B cell (primary cell): ENCODE results near the gene NEK11. TPM values are rescaled to one million over a fixed set of nuclear protein-coding genes. Genes with fewer than 3 reads are reported as not detected.

Experiments used
- ATAC-seq: fragments of 200-7000 bp; cut with Tn5 transposase; one replicate; pipeline ENCODE4 v1.10.0; 2021; ENCODE audit warnings: low read depth, mild to moderate bottlenecking, moderate number of reproducible peaks, moderate library complexity
- CTCF ChIA-PET: fragments of 350-600 bp; sonication (Branson Sonifier 250); formaldehyde crosslinking; loops from one replicate; lab custom pipeline; 2021; ENCODE audit warnings: antibody characterized with exemption, inconsistent platforms; lab: Charles Lee
- POLR2A ChIA-PET: fragments of 350-600 bp; sonication (Branson Sonifier 250); formaldehyde crosslinking; loops from one replicate; lab custom pipeline; 2021; ENCODE audit warnings: antibody characterized with exemption; lab: Charles Lee
- DNase-seq: peaks from one replicate; pipeline ENCODE4 v3.0.0; 2013
- H2AFZ ChIP-seq: 2 replicates; pipeline ENCODE4 v1.6.1; 2012; ENCODE audit warnings: mild to moderate bottlenecking, low read depth, low read length; ENCODE audit not compliant: insufficient read depth, poor library complexity, severe bottlenecking
- H3K27ac ChIP-seq, 2 donors: 1 replicate in 1 of 2; 2 replicates in 1 of 2; pipeline ENCODE4 v1.5.1; 2012 to 2013; ENCODE audit warnings: low read length in 2 of 2, mild to moderate bottlenecking in 2 of 2, moderate library complexity in 1 of 2
- H3K27me3 ChIP-seq, 4 experiments: fragments of 200-600 bp in 1 of 4; sonication (generic) in 1 of 4; replicated peaks in 1 of 4; 1 replicate in 2 of 4; 2 replicates in 2 of 4; pipeline versions ENCODE4 v1.6.1 to v1.7.0; 2013 to 2016; ENCODE audit warnings: low read length in 3 of 4, mild to moderate bottlenecking in 2 of 4, mixed read lengths in 1 of 4, moderate library complexity in 1 of 4; ENCODE audit not compliant: insufficient read depth in 4 of 4, control insufficient read depth in 3 of 4; ENCODE audit errors: control extremely low read depth in 1 of 4
- H3K36me3 ChIP-seq, 2 experiments: replicated peaks in 1 of 2; 1 replicate in 1 of 2; 2 replicates in 1 of 2; pipeline versions ENCODE4 v1.6.1 to v1.7.1; 2013; ENCODE audit warnings: low read length in 1 of 2; ENCODE audit not compliant: insufficient read depth in 2 of 2, control insufficient read depth in 1 of 2; ENCODE audit errors: control extremely low read depth in 1 of 2, extremely low read depth in 1 of 2
- H3K4me1 ChIP-seq, 2 donors: fragments of 200-600 bp in 1 of 2; sonication (generic) in 1 of 2; 1 replicate in 1 of 2; 2 replicates in 1 of 2; pipeline versions ENCODE4 v1.5.1 to v1.6.1; 2013 to 2017; ENCODE audit warnings: low read length in 2 of 2; ENCODE audit not compliant: control insufficient read depth in 2 of 2, insufficient read depth in 2 of 2
- H3K4me2 ChIP-seq: replicated peaks from 2 replicates; pipeline ENCODE3; 2012; ENCODE audit warnings: mild to moderate bottlenecking, low read depth, low read length; ENCODE audit not compliant: poor library complexity, severe bottlenecking
- H3K4me3 ChIP-seq, 5 experiments: fragments of 200-600 bp in 1 of 5; sonication (generic) in 1 of 5; 1 replicate in 3 of 5; 2 replicates in 2 of 5; pipeline versions ENCODE4 v1.5.1 to v1.7.0; 2011 to 2016; ENCODE audit warnings: low read length in 4 of 5, mild to moderate bottlenecking in 4 of 5, low read depth in 2 of 5, control low read depth in 1 of 5, moderate library complexity in 1 of 5; ENCODE audit not compliant: insufficient read depth in 1 of 5; ENCODE audit errors: control extremely low read depth in 1 of 5, extremely low read depth in 1 of 5
- H3K79me2 ChIP-seq: fragments of 200-600 bp; sonication (generic); one replicate; pipeline ENCODE4 v1.6.0; 2016; ENCODE audit warnings: low read length; ENCODE audit not compliant: control insufficient read depth, insufficient read depth
- H3K9ac ChIP-seq: fragments of 200-600 bp; sonication (generic); 2 replicates; pipeline ENCODE4 v1.6.1; 2017; ENCODE audit warnings: mild to moderate bottlenecking, low read length, moderate library complexity
- H3K9me3 ChIP-seq, 3 donors: one replicate each; pipeline versions ENCODE4 v1.6.1 to v1.7.1; 2013; ENCODE audit warnings: low read length in 2 of 3; ENCODE audit not compliant: control insufficient read depth in 2 of 3, insufficient read depth in 1 of 3; ENCODE audit errors: control extremely low read depth in 1 of 3
- H4K20me1 ChIP-seq: 2 replicates; pipeline ENCODE4 v1.6.0; 2012; ENCODE audit warnings: mild to moderate bottlenecking, low read length; ENCODE audit not compliant: insufficient read depth, control insufficient read depth, poor library complexity, severe bottlenecking
- H3K27ac Mint-ChIP-seq: one replicate; pipeline ENCODE4 v1.8.0; 2021; ENCODE audit warnings: mixed read lengths
- H3K27me3 Mint-ChIP-seq: one replicate; pipeline ENCODE4 v1.8.0; 2021; ENCODE audit warnings: mixed read lengths
- H3K4me1 Mint-ChIP-seq: one replicate; pipeline ENCODE4 v1.8.0; 2021; ENCODE audit warnings: mixed read lengths
- H3K4me3 Mint-ChIP-seq: one replicate; pipeline ENCODE4 v1.8.0; 2021; ENCODE audit warnings: mixed read lengths
- H3K9me3 Mint-ChIP-seq: one replicate; pipeline ENCODE4 v1.8.0; 2022; ENCODE audit warnings: mixed read lengths; ENCODE audit not compliant: insufficient read depth
- CTCF ChIP-seq: fragments of 200-600 bp; IDR thresholded peaks from one replicate; pipeline ENCODE4 v1.8.0; 2022; ENCODE audit warnings: antibody characterized with exemption, mild to moderate bottlenecking
- EZH2 ChIP-seq: IDR thresholded peaks from 2 replicates; pipeline ENCODE4 v1.6.1; 2012; ENCODE audit warnings: borderline replicate concordance, low read depth, mild to moderate bottlenecking, moderate library complexity, low read length; ENCODE audit not compliant: insufficient read depth, poor library complexity, severe bottlenecking
- WGBS: methylation state at CpG from one replicate; pipeline ENCODE4 v1.1.5; 2013; ENCODE audit warnings: missing lambda C conversion rate; ENCODE audit not compliant: insufficient coverage; 5-methylcytosine and 5-hydroxymethylcytosine counted together
- intact Hi-C: fragments of 100-400 bp; cut with micrococcal nuclease; formaldehyde crosslinking; loops from one replicate; pipeline ENCODE4 v1.10.0; 2022
- polyA plus RNA-seq: library from polyadenylated mRNA; depleted of rRNA; stranded (reverse); fragments of >200 nt; gene quantifications from 2 replicates; pipeline ENCODE4 v1.2.3, GENCODE V29; 2012
- total RNA-seq, 2 donors: library from RNA; stranded (reverse); fragments of 120-200 nt in 1 of 2; gene quantifications; 1 replicate in 1 of 2; 2 replicates in 1 of 2; pipeline versions ENCODE4 v1.2.3 to v1.2.4, GENCODE V29; 2013 to 2022

NEK11 gene
- total and polyA plus RNA-seq, 2 donors (not counting 1 experiment from before 2014, with no cell fraction given) = 1.00 to 7.7 TPM

GRCh38 chr3:131314318-131314717, 287.6 kb downstream of the NEK11 start:
- Histone ChIP-seq H3K4me1 (no peaks in the 10 kb centered on the region), H3K4me2 (no peak overlapping the region), H4K20me1 (no peaks in the 10 kb centered on the region), H3K9ac (no peak overlapping the region), H3K4me3 (no peak overlapping the region), H3K9me3 (no peaks in the 10 kb centered on the region), H2AFZ (no peak overlapping the region), H3K79me2 (no peaks in the 10 kb centered on the region), H3K27me3 (no peaks in the 10 kb centered on the region), H3K36me3 (no peaks in the 10 kb centered on the region), H3K27ac (no peak overlapping the region)
- no peak for ATAC-seq
- Mint-ChIP-seq H3K4me1 (no peaks in the 10 kb centered on the region), H3K27ac (no peak overlapping the region), H3K9me3 (no peaks in the 10 kb centered on the region), H3K4me3 (no peak overlapping the region), H3K27me3 (peaks cover 9% of the 10 kb centered on the region)
- no peak for DNase-seq
- POLR2A ChIA-PET = no interaction called here
- TF ChIP-seq EZH2 = no peak
- no peak for TF ChIP-seq CTCF
- intact Hi-C loops = no loop called here
- CTCF ChIA-PET = no interaction called here

GRCh38 chr3:131315162-131315561, 288.5 kb downstream of the NEK11 start:
- Histone ChIP-seq H3K4me1 (no peaks in the 10 kb centered on the region), H3K4me3 (no peak overlapping the region), H4K20me1 (no peaks in the 10 kb centered on the region), H3K27me3 (no peaks in the 10 kb centered on the region), H3K79me2 (no peaks in the 10 kb centered on the region), H2AFZ (no peak overlapping the region), H3K9me3 (no peaks in the 10 kb centered on the region), H3K4me2 (no peak overlapping the region), H3K9ac (no peak overlapping the region), H3K36me3 (no peaks in the 10 kb centered on the region), H3K27ac (no peak overlapping the region)
- DNase-seq = no peak
- no CpG with 5 or more reads among the region's 2 CpGs for WGBS
- ChIA-PET CTCF (no interaction called here), POLR2A (no interaction called here)
- Mint-ChIP-seq H3K4me3 (no peak overlapping the region), H3K9me3 (no peaks in the 10 kb centered on the region), H3K27me3 (peaks cover 9% of the 10 kb centered on the region), H3K4me1 (no peaks in the 10 kb centered on the region), H3K27ac (no peak overlapping the region)
- no peak for ATAC-seq
- intact Hi-C loops = no loop called here
- TF ChIP-seq CTCF (no peak), EZH2 (no peak)
